Measurements from ENCODE around the gene FERD3L. TPM values are rescaled to one million over a fixed set of nuclear protein-coding genes. Genes with fewer than 3 reads are reported as not detected.
A peak's percentile ranks its signal among the peaks of the same experiment; 100 is the strongest.
"Not testable (repeated sequence)": the region's sequence is repeated elsewhere in the genome, so short reads cannot be mapped to it uniquely, and the experiment has no call there.

FERD3L gene
- total RNA-seq: not detected

- Histone ChIP-seq H3K4me3 (peak within 1 kb of the TSS in 1 of 2 donors; percentile 35), H3K36me3 (no peaks in the 10 kb centered on the region), H3K27ac (no peak within 1 kb of the TSS), H3K27me3 (peaks cover 59% of the 10 kb centered on the region), H3K9me3 (no peaks in the 10 kb centered on the region), H3K4me1 (peaks cover 0 to 21% (median 0%) of the 10 kb centered on the region in 3 donors)
- TF ChIP-seq CTCF (IDR thresholded peaks at IDR 0.05) (no peak), POLR2AphosphoS5 (IDR thresholded peaks at IDR 0.05) (no peak), POLR2A (IDR thresholded peaks at IDR 0.05) (no peak), EP300 (IDR thresholded peaks at IDR 0.05) (no peak)
- WGBS, 2 donors (ENCODE audit: low coverage in 1 of 2): 4 to 7% methylated on average over 16 to 21 of the region's 51 CpGs
- no peak for ATAC-seq
Observed at GRCh38 chr7:19144661-19145433, at the start of gene FERD3L. Gene FERD3L, minus strand, starts transcription at chr7:19145421. Its CDS starts 59 bp downstream, at chr7:19145362.

GRCh38 chr7:19194417-19194816, 49.2 kb upstream of the FERD3L start:
- not testable (repeated sequence) for ATAC-seq, H3K4me1 ChIP-seq, H3K27ac ChIP-seq, H3K36me3 ChIP-seq, H3K27me3 ChIP-seq, H3K4me3 ChIP-seq
- 23% methylated on average over 4 of the region's 14 CpGs; no CpG with 5 or more reads in 1 of the 2 donors for WGBS, 2 donors (ENCODE audit: low coverage in 1 of 2)
- peaks cover 0 to 10% (median 0%) of the 10 kb centered on the region in 3 donors for H3K9me3 ChIP-seq

- Histone ChIP-seq H3K9me3 (peaks cover 0 to 39% (median 0%) of the 10 kb centered on the region in 3 donors), H3K4me3 (no peak overlapping the region), H3K27me3 (no peaks in the 10 kb centered on the region), H3K4me1 (no peaks in the 10 kb centered on the region), H3K27ac (no peak overlapping the region), H3K36me3 (no peaks in the 10 kb centered on the region)
- TF ChIP-seq POLR2A (IDR thresholded peaks at IDR 0.05): no peak
- TF ChIP-seq CTCF (IDR thresholded peaks at IDR 0.05): no peak
- TF ChIP-seq POLR2AphosphoS5 (IDR thresholded peaks at IDR 0.05): no peak
- no peak for TF ChIP-seq EP300 (IDR thresholded peaks at IDR 0.05)
- no peak for ATAC-seq
- no CpG with 5 or more reads among the region's 1 CpG for WGBS, 2 donors (ENCODE audit: low coverage in 1 of 2)
Observed at GRCh38 chr7:19181634-19182033, 36.4 kb upstream of the FERD3L start.

GRCh38 chr7:19178595-19178994, 33.4 kb upstream of the FERD3L start:
- no peaks in the 10 kb centered on the region for H3K27me3 ChIP-seq
- no peaks in the 10 kb centered on the region for H3K4me1 ChIP-seq
- 73 to 91% methylated on average over 4 of the region's 4 CpGs for WGBS, 2 donors (ENCODE audit: low coverage in 1 of 2)
- ATAC-seq: no peak
- H3K4me3 ChIP-seq: no peak overlapping the region
- H3K27ac ChIP-seq: no peak overlapping the region
- H3K36me3 ChIP-seq: no peaks in the 10 kb centered on the region
- TF ChIP-seq EP300 (IDR thresholded peaks at IDR 0.05) (no peak), CTCF (IDR thresholded peaks at IDR 0.05) (no peak), POLR2A (IDR thresholded peaks at IDR 0.05) (no peak), POLR2AphosphoS5 (IDR thresholded peaks at IDR 0.05) (no peak)
- H3K9me3 ChIP-seq: peaks cover 0 to 16% (median 0%) of the 10 kb centered on the region in 3 donors

GRCh38 chr7:19177269-19177668, 32.0 kb upstream of the FERD3L start:
- H3K4me1 ChIP-seq: no peaks in the 10 kb centered on the region
- H3K36me3 ChIP-seq: no peaks in the 10 kb centered on the region
- no peak for ATAC-seq
- peaks cover 0 to 5% (median 0%) of the 10 kb centered on the region in 3 donors for H3K9me3 ChIP-seq
- H3K27ac ChIP-seq: no peak overlapping the region
- 57 to 58% methylated on average over 2 to 5 of the region's 5 CpGs for WGBS, 2 donors (ENCODE audit: low coverage in 1 of 2)
- TF ChIP-seq POLR2A (IDR thresholded peaks at IDR 0.05) (no peak), CTCF (IDR thresholded peaks at IDR 0.05) (no peak), EP300 (IDR thresholded peaks at IDR 0.05) (no peak), POLR2AphosphoS5 (IDR thresholded peaks at IDR 0.05) (no peak)
- H3K4me3 ChIP-seq: no peak overlapping the region
- H3K27me3 ChIP-seq: no peaks in the 10 kb centered on the region

All from gastroesophageal sphincter (tissue), 4 donors.